H9 (cell line): ENCODE data around the gene WSCD2. TPM values are rescaled to one million over a fixed set of nuclear protein-coding genes. Genes with fewer than 3 reads are reported as not detected.

ENCODE experiments used
- DNase-seq: peaks from one replicate; pipeline ENCODE4 v3.0.0-alpha.2; 2017
- H2AFZ ChIP-seq: one replicate; pipeline ENCODE4 v1.6.1; 2013; ENCODE audit warnings: mild to moderate bottlenecking, low read length, control low read depth, moderate library complexity
- H2AK5ac ChIP-seq: 2 replicates; pipeline ENCODE4 v1.6.1; 2013; ENCODE audit warnings: low read length, control low read depth, mixed read lengths; ENCODE audit not compliant: insufficient read length
- H2BK120ac ChIP-seq: one replicate; pipeline ENCODE4 v1.6.1; 2013; ENCODE audit warnings: low read depth, mild to moderate bottlenecking, low read length, control low read depth, inconsistent platforms; ENCODE audit not compliant: poor library complexity, severe bottlenecking
- H2BK12ac ChIP-seq: 2 replicates; pipeline ENCODE4 v1.6.1; 2013; ENCODE audit warnings: low read length, control low read depth, mixed read lengths, low read depth; ENCODE audit not compliant: insufficient read length
- H2BK15ac ChIP-seq: 2 replicates; pipeline ENCODE4 v1.6.1; 2013; ENCODE audit warnings: low read depth, low read length, control low read depth
- H2BK20ac ChIP-seq: one replicate; pipeline ENCODE4 v1.6.1; 2013; ENCODE audit warnings: low read depth, mild to moderate bottlenecking, low read length, control low read depth, inconsistent platforms; ENCODE audit not compliant: poor library complexity, severe bottlenecking
- H2BK5ac ChIP-seq: 2 replicates; pipeline ENCODE4 v1.6.1; 2013; ENCODE audit warnings: low read length, control low read depth, mixed read lengths; ENCODE audit not compliant: insufficient read length
- H3K14ac ChIP-seq: 2 replicates; pipeline ENCODE4 v1.6.1; 2013; ENCODE audit warnings: low read length, control low read depth; ENCODE audit not compliant: insufficient read depth
- H3K18ac ChIP-seq: 2 replicates; pipeline ENCODE4 v1.6.1; 2013; ENCODE audit warnings: low read depth, mild to moderate bottlenecking, mixed read lengths, low read length, control low read depth; ENCODE audit not compliant: insufficient read length
- H3K23ac ChIP-seq: 2 replicates; pipeline ENCODE4 v1.6.1; 2013; ENCODE audit warnings: low read length, control low read depth, mixed read lengths, low read depth; ENCODE audit not compliant: insufficient read length
- H3K23me2 ChIP-seq: 2 replicates; pipeline ENCODE4 v1.6.1; 2013; ENCODE audit warnings: low read depth, mild to moderate bottlenecking, mixed read lengths, low read length, control low read depth; ENCODE audit not compliant: insufficient read length, poor library complexity, severe bottlenecking
- H3K27ac ChIP-seq: 2 replicates; pipeline ENCODE4 v1.5.1; 2013; ENCODE audit warnings: low read length, control low read depth, mixed read lengths, low read depth; ENCODE audit not compliant: insufficient read length
- H3K27me3 ChIP-seq: 2 replicates; pipeline ENCODE4 v1.6.1; 2013; ENCODE audit warnings: low read length, control low read depth, inconsistent platforms; ENCODE audit not compliant: insufficient read depth
- H3K4ac ChIP-seq: 2 replicates; pipeline ENCODE4 v1.6.1; 2013; ENCODE audit warnings: low read depth, mild to moderate bottlenecking, control low read depth, inconsistent platforms, low read length, moderate library complexity
- H3K4me1 ChIP-seq: 2 replicates; pipeline ENCODE4 v1.6.1; 2013; ENCODE audit warnings: low read length, control low read depth, inconsistent platforms; ENCODE audit not compliant: insufficient read depth
- H3K4me2 ChIP-seq: 2 replicates; pipeline ENCODE4 v1.6.1; 2013; ENCODE audit warnings: low read length, control low read depth, mixed read lengths; ENCODE audit not compliant: insufficient read length, insufficient read depth
- H3K56ac ChIP-seq: 2 replicates; pipeline ENCODE4 v1.6.1; 2013; ENCODE audit warnings: low read depth, mild to moderate bottlenecking, mixed read lengths, low read length, control low read depth; ENCODE audit not compliant: insufficient read length
- H3K79me1 ChIP-seq: 2 replicates; pipeline ENCODE4 v1.6.1; 2013; ENCODE audit warnings: low read depth, mild to moderate bottlenecking, moderate library complexity, low read length, control low read depth, inconsistent platforms; ENCODE audit not compliant: insufficient read depth, poor library complexity, severe bottlenecking
- H3K79me2 ChIP-seq: 2 replicates; pipeline ENCODE4 v1.6.1; 2013; ENCODE audit warnings: low read length, control low read depth, inconsistent platforms; ENCODE audit not compliant: insufficient read depth
- H3K9ac ChIP-seq: 2 replicates; pipeline ENCODE4 v1.6.1; 2013; ENCODE audit warnings: low read length, control low read depth, mixed read lengths; ENCODE audit not compliant: insufficient read length; ENCODE audit errors: extremely low read depth
- H3K9me3 ChIP-seq: one replicate; pipeline ENCODE4 v1.6.1; 2013; ENCODE audit warnings: low read depth, low read length, inconsistent platforms; ENCODE audit not compliant: control insufficient read depth
- H3T11ph ChIP-seq: one replicate; pipeline ENCODE4 v1.6.1; 2013; ENCODE audit warnings: mild to moderate bottlenecking, low read length, control low read depth, inconsistent platforms
- H4K20me1 ChIP-seq: one replicate; pipeline ENCODE4 v1.6.1; 2013; ENCODE audit not compliant: control insufficient read depth, insufficient read length, insufficient read depth
- H4K5ac ChIP-seq: 2 replicates; pipeline ENCODE4 v1.6.1; 2013; ENCODE audit warnings: low read depth, mild to moderate bottlenecking, mixed read lengths, low read length, control low read depth; ENCODE audit not compliant: insufficient read length
- H4K8ac ChIP-seq: replicated peaks from 2 replicates; pipeline ENCODE4 v1.6.1; 2013; ENCODE audit warnings: low read length, control low read depth, mixed read lengths, low read depth; ENCODE audit not compliant: insufficient read length
- H4K91ac ChIP-seq: 2 replicates; pipeline ENCODE4 v1.6.1; 2013; ENCODE audit warnings: low read depth, mild to moderate bottlenecking, moderate library complexity, mixed read lengths, low read length, control low read depth; ENCODE audit not compliant: insufficient read length
- H3K27ac Mint-ChIP-seq, 3 experiments: 2 replicates in 2 of 3; 3 replicates in 1 of 3; pipeline ENCODE4 v1.8.0; 2020 to 2021; ENCODE audit warnings: mixed read lengths in 3 of 3, mild to moderate bottlenecking in 1 of 3, moderate library complexity in 1 of 3
- H3K27me3 Mint-ChIP-seq: 2 replicates; pipeline ENCODE4 v1.8.0; 2021; ENCODE audit warnings: low read depth, mild to moderate bottlenecking, moderate library complexity, mixed read lengths
- H3K36me3 Mint-ChIP-seq, 3 experiments: 2 replicates in 2 of 3; 3 replicates in 1 of 3; pipeline ENCODE4 v1.8.0; 2020 to 2021; ENCODE audit warnings: low read depth in 3 of 3, mixed read lengths in 3 of 3; ENCODE audit not compliant: insufficient read depth in 1 of 3
- H3K4me1 Mint-ChIP-seq, 2 experiments: 2 replicates each; pipeline ENCODE4 v1.8.0; 2020; ENCODE audit warnings: mixed read lengths in 2 of 2
- H3K4me3 Mint-ChIP-seq, 2 experiments: 2 replicates in 1 of 2; 3 replicates in 1 of 2; pipeline ENCODE4 v1.8.0; 2020 to 2021; ENCODE audit warnings: mild to moderate bottlenecking in 2 of 2, mixed read lengths in 2 of 2, moderate library complexity in 1 of 2
- H3K9me3 Mint-ChIP-seq, 2 experiments: 2 replicates in 1 of 2; 3 replicates in 1 of 2; pipeline ENCODE4 v1.8.0; 2020; ENCODE audit warnings: mild to moderate bottlenecking in 2 of 2, mixed read lengths in 2 of 2, moderate library complexity in 1 of 2
- CTCF ChIP-seq: fragments of 200-600 bp; sonication (generic); conservative IDR thresholded peaks from 3 replicates; pipeline ENCODE4 v1.8.0; 2021; ENCODE audit warnings: antibody characterized with exemption, mild to moderate bottlenecking
- WGBS: extraction: QIAGEN DNeasy Blood & Tissue Kit; methylation state at CpG from one replicate; pipeline ENCODE4 v1.1.7; 2013; ENCODE audit warnings: missing lambda C conversion rate, low lambda C conversion rate, mixed read lengths; ENCODE audit not compliant: insufficient read length; ENCODE audit errors: extremely low coverage; 5-methylcytosine and 5-hydroxymethylcytosine counted together
- total RNA-seq: library from RNA; stranded (reverse); gene quantifications from 2 replicates; pipeline ENCODE4 v1.2.1, GENCODE V29; 2021

Gene WSCD2
- total RNA-seq, 1 experiment from 2014 or later: 0.92 TPM

- Histone ChIP-seq H3K4ac (no peak overlapping the region), H3K56ac (no peak overlapping the region), H4K91ac (no peak overlapping the region), H3K4me1 (no peaks in the 10 kb centered on the region), H2AFZ (no peak overlapping the region), H3K14ac (no peak overlapping the region), H2AK5ac (no peak overlapping the region), H3K79me1 (no peaks in the 10 kb centered on the region), H2BK12ac (no peak overlapping the region), H3K9ac (no peak overlapping the region), H3K23ac (no peak overlapping the region), H2BK15ac (no peak overlapping the region), H3T11ph (no peak overlapping the region), H3K27me3 (no peaks in the 10 kb centered on the region), H2BK120ac (no peak overlapping the region), H2BK5ac (no peak overlapping the region), H2BK20ac (no peak overlapping the region), H4K5ac (no peak overlapping the region), H3K79me2 (no peaks in the 10 kb centered on the region), H4K20me1 (no peaks in the 10 kb centered on the region), H4K8ac (no peak overlapping the region), H3K23me2 (no peaks in the 10 kb centered on the region), H3K4me2 (no peak overlapping the region), H3K18ac (no peak overlapping the region), H3K27ac (no peak overlapping the region), H3K9me3 (no peaks in the 10 kb centered on the region)
- Mint-ChIP-seq H3K9me3 (no peaks in the 10 kb centered on the region), H3K27ac (no peak overlapping the region), H3K27me3 (peaks cover 6% of the 10 kb centered on the region), H3K4me3 (no peak overlapping the region), H3K36me3 (no peaks in the 10 kb centered on the region), H3K4me1 (peaks cover 10 to 16% of the 10 kb centered on the region in 2 experiments)
- no CpG with 5 or more reads among the region's 4 CpGs for WGBS
- DNase-seq: no peak
- no peak for TF ChIP-seq CTCF
Measured at GRCh38 chr12:108099778-108100489, 29.2 kb upstream of the WSCD2 start.
